SK-N-MC (cell line): ENCODE results near the gene SLC2A8.

Experiments used
- EZH2 ChIP-seq: fragments of 200-600 bp; sonication (generic); IDR thresholded peaks from one replicate; pipeline ENCODE4 v1.6.1; 2017; ENCODE audit warnings: antibody characterized with exemption
- FOXP2 ChIP-seq: optimal IDR thresholded peaks from 2 replicates; pipeline ENCODE3; 2011; ENCODE audit warnings: mild to moderate bottlenecking, moderate library complexity; ENCODE audit not compliant: insufficient read depth; ENCODE audit errors: extremely low read length, control extremely low read depth
- POLR2AphosphoS5 ChIP-seq: IDR thresholded peaks from 2 replicates; pipeline ENCODE4 v1.6.1; 2012; ENCODE audit warnings: mild to moderate bottlenecking, low read depth, low read length, borderline replicate concordance

GRCh38 chr9:127423476-127423933, 26.5 kb downstream of the SLC2A8 start:
- TF ChIP-seq EZH2: no peak
- no peak for TF ChIP-seq FOXP2
- TF ChIP-seq POLR2AphosphoS5: no peak
